MM.1S (cell line): ENCODE measurements around the gene CLEC19A.

Source experiments
- DNase-seq: peaks from one replicate; pipeline ENCODE4 v3.0.0-alpha.2; 2015
- H2AFZ ChIP-seq: fragments of 300-600 bp; sonication (generic); 2 replicates; pipeline ENCODE4 v1.6.0; 2016; ENCODE audit warnings: antibody characterized with exemption, low read length
- H3F3A ChIP-seq: fragments of 300-600 bp; sonication (generic); 2 replicates; pipeline ENCODE4 v1.6.1; 2016; ENCODE audit warnings: mild to moderate bottlenecking, antibody characterized with exemption, low read length, moderate library complexity, mixed read lengths; ENCODE audit not compliant: insufficient read depth
- H3K27ac ChIP-seq: fragments of 300-600 bp; sonication (generic); 2 replicates; pipeline ENCODE4 v1.5.1; 2016; ENCODE audit warnings: mild to moderate bottlenecking, low read length
- H3K27me3 ChIP-seq: fragments of 300-600 bp; sonication (generic); replicated peaks from 2 replicates; pipeline ENCODE4 v1.6.0; 2016; ENCODE audit warnings: low read length; ENCODE audit not compliant: insufficient read depth
- H3K36me3 ChIP-seq: fragments of 300-600 bp; sonication (generic); replicated peaks from 2 replicates; pipeline ENCODE4 v1.6.1; 2016; ENCODE audit warnings: mild to moderate bottlenecking, low read length, mixed read lengths; ENCODE audit not compliant: insufficient read depth
- H3K4me1 ChIP-seq: fragments of 300-600 bp; sonication (generic); 2 replicates; pipeline ENCODE4 v1.6.1; 2016; ENCODE audit warnings: low read length, mixed read lengths
- H3K4me2 ChIP-seq: fragments of 300-600 bp; sonication (generic); 2 replicates; pipeline ENCODE4 v1.6.0; 2016; ENCODE audit warnings: low read depth, low read length
- H3K4me3 ChIP-seq: fragments of 300-600 bp; sonication (generic); 2 replicates; pipeline ENCODE4 v1.5.1; 2016; ENCODE audit warnings: low read length, mixed read lengths
- H3K79me2 ChIP-seq: fragments of 300-600 bp; sonication (generic); 2 replicates; pipeline ENCODE4 v1.6.1; 2016; ENCODE audit warnings: mixed run types, low read length, mixed read lengths
- H3K9ac ChIP-seq: fragments of 300-600 bp; sonication (generic); 2 replicates; pipeline ENCODE4 v1.6.1; 2016; ENCODE audit warnings: low read length, mixed read lengths
- H3K9me2 ChIP-seq: fragments of 300-600 bp; sonication (generic); replicated peaks from 2 replicates; pipeline ENCODE4 v1.6.1; 2016; ENCODE audit warnings: mild to moderate bottlenecking, low read length, mixed read lengths; ENCODE audit not compliant: insufficient read depth
- H3K9me3 ChIP-seq: fragments of 300-600 bp; sonication (generic); replicated peaks from 2 replicates; pipeline ENCODE4 v1.6.1; 2016; ENCODE audit warnings: mild to moderate bottlenecking, low read length, mixed read lengths; ENCODE audit not compliant: insufficient read depth
- H4K20me1 ChIP-seq: fragments of 300-600 bp; sonication (generic); 2 replicates; pipeline ENCODE4 v1.6.1; 2016; ENCODE audit warnings: mild to moderate bottlenecking, low read length, moderate library complexity, mixed read lengths; ENCODE audit not compliant: insufficient read depth
- CTCF ChIP-seq: fragments of 300-600 bp; sonication (generic); IDR thresholded peaks from 2 replicates; pipeline ENCODE4 v1.5.1; 2016; ENCODE audit warnings: antibody characterized with exemption, low read length, mixed read lengths
- EZH2 ChIP-seq: fragments of 300-600 bp; sonication (generic); optimal IDR thresholded peaks from 2 replicates; pipeline ENCODE3; 2017; ENCODE audit warnings: low read depth, mild to moderate bottlenecking, antibody characterized with exemption, low read length, mixed read lengths
- EZH2phosphoT487 ChIP-seq: fragments of 300-600 bp; sonication (generic); IDR thresholded peaks from 2 replicates; pipeline ENCODE4 v1.6.1; 2018; ENCODE audit warnings: antibody characterized with exemption, low read length

The CLEC19A gene

GRCh38 chr16:19330841-19331397 lies 45.4 kb downstream of the CLEC19A start:
- Histone ChIP-seq H3K9me3 (no peaks in the 10 kb centered on the region), H3K9ac (no peak overlapping the region), H3K27ac (no peak overlapping the region), H3K9me2 (no peaks in the 10 kb centered on the region), H4K20me1 (no peaks in the 10 kb centered on the region), H2AFZ (no peak overlapping the region), H3K4me3 (no peak overlapping the region), H3K4me2 (no peak overlapping the region), H3K27me3 (no peaks in the 10 kb centered on the region), H3K4me1 (no peaks in the 10 kb centered on the region), H3K36me3 (no peaks in the 10 kb centered on the region), H3F3A (no peaks in the 10 kb centered on the region), H3K79me2 (no peaks in the 10 kb centered on the region)
- DNase-seq: no peak
- no peak for TF ChIP-seq CTCF

GRCh38 chr16:19331794-19332193 lies 46.3 kb downstream of the CLEC19A start:
- DNase-seq: no peak
- H3K4me2 ChIP-seq: no peak overlapping the region

GRCh38 chr16:19338335-19338734 lies 52.8 kb downstream of the CLEC19A start:
- H3K9ac ChIP-seq: no peak overlapping the region
- H3K27ac ChIP-seq: no peak overlapping the region
- no peaks in the 10 kb centered on the region for H3K4me1 ChIP-seq
- no peaks in the 10 kb centered on the region for H4K20me1 ChIP-seq
- no peaks in the 10 kb centered on the region for H3F3A ChIP-seq
- no peak overlapping the region for H2AFZ ChIP-seq
- no peaks in the 10 kb centered on the region for H3K27me3 ChIP-seq
- H3K36me3 ChIP-seq: no peaks in the 10 kb centered on the region
- H3K9me2 ChIP-seq: no peaks in the 10 kb centered on the region
- H3K4me2 ChIP-seq: no peak overlapping the region
- H3K9me3 ChIP-seq: no peaks in the 10 kb centered on the region
- no peak for DNase-seq
- TF ChIP-seq EZH2: no peak
- TF ChIP-seq EZH2phosphoT487: no peak
- no peak for TF ChIP-seq CTCF
- H3K4me3 ChIP-seq: no peak overlapping the region
- no peaks in the 10 kb centered on the region for H3K79me2 ChIP-seq

More at GRCh38 chr16:19331794-19332193, 46.3 kb downstream of the CLEC19A start:
- no peaks in the 10 kb centered on the region for H3K9me3 ChIP-seq
- no peaks in the 10 kb centered on the region for H3K27me3 ChIP-seq
- H3F3A ChIP-seq: no peaks in the 10 kb centered on the region
- H3K36me3 ChIP-seq: no peaks in the 10 kb centered on the region
- TF ChIP-seq CTCF (no peak), EZH2phosphoT487 (no peak), EZH2 (no peak)
- H3K4me1 ChIP-seq: no peaks in the 10 kb centered on the region
- no peaks in the 10 kb centered on the region for H3K79me2 ChIP-seq
- H3K9ac ChIP-seq: no peak overlapping the region
- no peaks in the 10 kb centered on the region for H3K9me2 ChIP-seq
- H3K4me3 ChIP-seq: no peak overlapping the region
- no peak overlapping the region for H3K27ac ChIP-seq
- no peak overlapping the region for H2AFZ ChIP-seq
- H4K20me1 ChIP-seq: no peaks in the 10 kb centered on the region
